ENCODE measurements around the gene LRRK2.

Gene LRRK2

DNA sequence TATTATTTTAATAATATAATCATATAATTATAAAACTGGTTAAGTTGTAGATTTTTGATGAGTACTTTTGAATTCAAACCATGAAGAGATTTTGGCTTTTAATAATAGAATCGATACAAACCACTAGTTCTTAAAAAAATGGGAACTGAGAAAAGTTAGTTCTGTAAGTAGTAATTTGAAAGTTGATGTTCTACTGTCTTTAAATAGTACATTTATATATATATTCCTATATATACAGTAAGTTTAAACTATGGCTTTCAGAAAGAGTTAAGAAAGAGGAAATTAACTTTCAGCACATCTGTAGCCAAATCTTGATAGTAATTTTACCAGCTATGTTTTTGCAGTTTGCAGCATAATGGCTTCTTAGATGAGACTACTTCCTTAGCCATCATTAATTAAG is 7.8 kb downstream of the LRRK2 start:
- peaks cover 16% of the 10 kb centered on the region; the same call in 1 of the 2 replicates for H3K27me3 ChIP-seq (ENCODE audit: control insufficient read depth, low read length)
- H4K20me1 ChIP-seq (ENCODE audit: control insufficient read depth, insufficient read depth, low read depth, low read length), result no peaks in the 10 kb centered on the region
- peak overlapping the region; percentile 61 for H3K4me2 ChIP-seq (ENCODE audit: low read length)
- H3K4me3 ChIP-seq (ENCODE audit: low read length), result peak overlapping the region; percentile 39; the same call in 1 of the 2 replicates
- H3F3A ChIP-seq (ENCODE audit: control insufficient read depth, insufficient read depth), result peaks cover 15% of the 10 kb centered on the region
- TF ChIP-seq EZH2phosphoT487 (IDR thresholded peaks at IDR 0.05; ENCODE audit: borderline replicate concordance, low read length), result no peak
- TF ChIP-seq, protein P1, sequence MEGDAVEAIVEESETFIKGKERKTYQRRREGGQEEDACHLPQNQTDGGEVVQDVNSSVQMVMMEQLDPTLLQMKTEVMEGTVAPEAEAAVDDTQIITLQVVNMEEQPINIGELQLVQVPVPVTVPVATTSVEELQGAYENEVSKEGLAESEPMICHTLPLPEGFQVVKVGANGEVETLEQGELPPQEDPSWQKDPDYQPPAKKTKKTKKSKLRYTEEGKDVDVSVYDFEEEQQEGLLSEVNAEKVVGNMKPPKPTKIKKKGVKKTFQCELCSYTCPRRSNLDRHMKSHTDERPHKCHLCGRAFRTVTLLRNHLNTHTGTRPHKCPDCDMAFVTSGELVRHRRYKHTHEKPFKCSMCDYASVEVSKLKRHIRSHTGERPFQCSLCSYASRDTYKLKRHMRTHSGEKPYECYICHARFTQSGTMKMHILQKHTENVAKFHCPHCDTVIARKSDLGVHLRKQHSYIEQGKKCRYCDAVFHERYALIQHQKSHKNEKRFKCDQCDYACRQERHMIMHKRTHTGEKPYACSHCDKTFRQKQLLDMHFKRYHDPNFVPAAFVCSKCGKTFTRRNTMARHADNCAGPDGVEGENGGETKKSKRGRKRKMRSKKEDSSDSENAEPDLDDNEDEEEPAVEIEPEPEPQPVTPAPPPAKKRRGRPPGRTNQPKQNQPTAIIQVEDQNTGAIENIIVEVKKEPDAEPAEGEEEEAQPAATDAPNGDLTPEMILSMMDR (IDR thresholded peaks at IDR 0.05; ENCODE audit: low read depth, low read length, poor library complexity, severe bottlenecking), result no peak
- no peaks in the 10 kb centered on the region for H3K9me3 ChIP-seq (ENCODE audit: control insufficient read depth, insufficient read depth, low read length)
- H3K36me3 ChIP-seq (ENCODE audit: control insufficient read depth, low read length), result no peaks in the 10 kb centered on the region
- peak overlapping the region; percentile 55 for H3K27ac ChIP-seq (ENCODE audit: low read depth, low read length)
- H3K9me2 ChIP-seq (replicated peaks; ENCODE audit: control insufficient read depth, low read length), result no peaks in the 10 kb centered on the region
- peaks cover 41% of the 10 kb centered on the region for H3K4me1 ChIP-seq (ENCODE audit: control insufficient read depth, low read length)
- H3K79me2 ChIP-seq (ENCODE audit: control insufficient read depth, low read length), result no peaks in the 10 kb centered on the region

DNA sequence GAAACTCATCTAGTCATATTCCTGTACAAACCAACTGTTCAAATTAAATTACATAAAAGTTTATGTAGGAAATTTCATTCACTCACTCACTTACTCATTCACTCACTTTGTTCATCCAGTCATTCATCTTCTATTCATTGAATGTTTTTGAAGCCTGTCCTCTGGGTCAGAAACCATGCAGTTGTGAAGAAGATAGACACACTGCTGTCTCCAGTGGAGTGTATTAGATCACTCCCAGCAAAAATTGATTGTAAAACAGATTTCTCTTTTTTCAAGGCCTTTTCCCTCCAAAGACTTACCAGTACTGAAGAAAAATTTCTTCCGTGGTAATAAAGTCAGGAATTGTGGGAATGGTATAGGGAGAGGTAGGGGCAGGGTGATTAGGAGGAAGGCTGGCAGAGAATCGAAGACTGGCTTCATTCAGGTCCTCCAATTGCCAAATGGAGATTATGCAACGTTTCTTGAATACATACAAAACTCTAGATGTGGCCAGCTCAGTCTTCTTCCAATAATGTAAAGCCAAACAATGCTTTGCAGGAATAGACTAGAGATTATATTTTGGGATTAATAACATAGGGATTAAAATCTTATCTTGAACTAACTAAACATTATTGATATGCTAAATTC is 9.1 kb downstream of the LRRK2 start:
- Histone ChIP-seq H3K27me3 (ENCODE audit: control insufficient read depth, low read length) (peaks cover 11% of the 10 kb centered on the region; the same call in 1 of the 2 replicates), H3K4me1 (ENCODE audit: control insufficient read depth, low read length) (peaks cover 37% of the 10 kb centered on the region), H3K79me2 (ENCODE audit: control insufficient read depth, low read length) (no peaks in the 10 kb centered on the region), H3K4me3 (ENCODE audit: low read length) (no peak overlapping the region), H3K4me2 (ENCODE audit: low read length) (peak overlapping the region; percentile 61), H3K27ac (ENCODE audit: low read depth, low read length) (no peak overlapping the region), H3K9me2 (replicated peaks; ENCODE audit: control insufficient read depth, low read length) (no peaks in the 10 kb centered on the region), H4K20me1 (ENCODE audit: control insufficient read depth, insufficient read depth, low read depth, low read length) (no peaks in the 10 kb centered on the region), H3K36me3 (ENCODE audit: control insufficient read depth, low read length) (no peaks in the 10 kb centered on the region), H3F3A (ENCODE audit: control insufficient read depth, insufficient read depth) (peaks cover 15% of the 10 kb centered on the region), H3K9me3 (ENCODE audit: control insufficient read depth, insufficient read depth, low read length) (no peaks in the 10 kb centered on the region)
- TF ChIP-seq, protein P1 (IDR thresholded peaks at IDR 0.05; ENCODE audit: low read depth, low read length, poor library complexity, severe bottlenecking), result no peak
- TF ChIP-seq EZH2phosphoT487 (IDR thresholded peaks at IDR 0.05; ENCODE audit: borderline replicate concordance, low read length), result no peak

GRCh38 chr12:40236357-40236850 is 11.6 kb downstream of the LRRK2 start:
- Histone ChIP-seq H3K9me3 (ENCODE audit: control insufficient read depth, insufficient read depth, low read length) (no peaks in the 10 kb centered on the region), H3K27ac (ENCODE audit: low read depth, low read length) (no peak overlapping the region), H3K4me3 (ENCODE audit: low read length) (no peak overlapping the region), H3K9me2 (replicated peaks; ENCODE audit: control insufficient read depth, low read length) (no peaks in the 10 kb centered on the region), H3K27me3 (ENCODE audit: control insufficient read depth, low read length) (0 out of 2 replicates have a peak, but pooled peaks cover 4% of the 10 kb centered on the region), H3K36me3 (ENCODE audit: control insufficient read depth, low read length) (no peaks in the 10 kb centered on the region), H3K4me1 (ENCODE audit: control insufficient read depth, low read length) (peaks cover 26% of the 10 kb centered on the region), H4K20me1 (ENCODE audit: control insufficient read depth, insufficient read depth, low read depth, low read length) (no peaks in the 10 kb centered on the region), H3F3A (ENCODE audit: control insufficient read depth, insufficient read depth) (peaks cover 12% of the 10 kb centered on the region), H3K4me2 (ENCODE audit: low read length) (no peak overlapping the region), H3K79me2 (ENCODE audit: control insufficient read depth, low read length) (no peaks in the 10 kb centered on the region)
- TF ChIP-seq EZH2phosphoT487 (IDR thresholded peaks at IDR 0.05; ENCODE audit: borderline replicate concordance, low read length), result no peak
- TF ChIP-seq, protein P1 (IDR thresholded peaks at IDR 0.05; ENCODE audit: low read depth, low read length, poor library complexity, severe bottlenecking), result no peak
